IMR-90 (cell line): ENCODE data around the gene PITPNC1. TPM values are rescaled to one million over a fixed set of nuclear protein-coding genes. Genes with fewer than 3 reads are reported as not detected.

Experiments
- ATAC-seq: fragments of 200-7000 bp; cut with Tn5 transposase; 2 replicates; pipeline ENCODE4 v1.9.1; 2020; ENCODE audit warnings: low read depth, mild to moderate bottlenecking, moderate library complexity
- BruUV-seq: library from RNA; stranded (reverse); fragments of 400-500 nt; replicated peaks from 2 replicates; lab custom pipeline; 2021; lab: Mats Ljungman, UMichigan
- CTCF ChIA-PET: fragments of 300-600 bp; formaldehyde crosslinking; extraction: SDS; loops from one replicate; lab custom pipeline; 2021; ENCODE audit warnings: antibody characterized with exemption; lab: Yijun Ruan, JAX
- POLR2A ChIA-PET: fragments of 300-600 bp; sonication (Branson Sonifier 250); formaldehyde crosslinking; loops from one replicate; lab custom pipeline; 2022; ENCODE audit warnings: antibody characterized with exemption; ENCODE audit not compliant: unreplicated experiment; lab: Charles Lee
- DNase-seq: peaks from one replicate; pipeline ENCODE4 v3.0.0; 2013
- H2AFZ ChIP-seq: replicated peaks from 2 replicates; pipeline ENCODE3; 2013; ENCODE audit warnings: low read length, mild to moderate bottlenecking; ENCODE audit not compliant: poor library complexity
- H2AK5ac ChIP-seq: 2 replicates; pipeline ENCODE4 v1.6.1; 2013; ENCODE audit warnings: low read depth, low read length, inconsistent platforms
- H2AK9ac ChIP-seq: replicated peaks from 2 replicates; pipeline ENCODE3; 2013; ENCODE audit warnings: mild to moderate bottlenecking, low read depth, low read length, moderate library complexity; ENCODE audit not compliant: poor library complexity
- H2BK120ac ChIP-seq: 2 replicates; pipeline ENCODE4 v1.6.1; 2013; ENCODE audit warnings: low read depth, low read length, inconsistent platforms
- H2BK15ac ChIP-seq: 3 replicates; pipeline ENCODE4 v1.6.1; 2013; ENCODE audit warnings: low read depth, low read length, inconsistent platforms
- H2BK20ac ChIP-seq: 2 replicates; pipeline ENCODE4 v1.6.1; 2013; ENCODE audit warnings: low read depth, mild to moderate bottlenecking, inconsistent platforms, low read length, moderate library complexity
- H2BK5ac ChIP-seq: 2 replicates; pipeline ENCODE4 v1.6.1; 2013; ENCODE audit warnings: mild to moderate bottlenecking, low read depth, low read length, inconsistent platforms; ENCODE audit not compliant: poor library complexity, severe bottlenecking
- H3K14ac ChIP-seq: replicated peaks from 2 replicates; pipeline ENCODE4 v1.6.1; 2013; ENCODE audit warnings: low read depth, low read length, inconsistent platforms
- H3K18ac ChIP-seq: 2 replicates; pipeline ENCODE4 v1.6.1; 2013; ENCODE audit warnings: low read depth, low read length, control low read depth
- H3K23ac ChIP-seq: 2 replicates; pipeline ENCODE4 v1.6.1; 2013; ENCODE audit warnings: low read depth, low read length, inconsistent platforms
- H3K27ac ChIP-seq: 2 replicates; pipeline ENCODE4 v1.5.1; 2013; ENCODE audit warnings: mild to moderate bottlenecking, control low read depth, low read length; ENCODE audit not compliant: insufficient read depth
- H3K27me3 ChIP-seq: 2 replicates; pipeline ENCODE4 v1.6.1; 2013; ENCODE audit warnings: low read length; ENCODE audit not compliant: control insufficient read depth, insufficient read depth
- H3K36me3 ChIP-seq: 2 replicates; pipeline ENCODE4 v1.6.1; 2013; ENCODE audit warnings: low read length, mixed read lengths; ENCODE audit not compliant: control insufficient read depth, insufficient read depth
- H3K4ac ChIP-seq: 2 replicates; pipeline ENCODE4 v1.6.1; 2013; ENCODE audit warnings: low read depth, low read length, inconsistent platforms
- H3K4me1 ChIP-seq: 2 replicates; pipeline ENCODE4 v1.6.1; 2013; ENCODE audit warnings: low read length, mixed read lengths; ENCODE audit not compliant: control insufficient read depth, insufficient read depth
- H3K4me2 ChIP-seq: 2 replicates; pipeline ENCODE4 v1.6.1; 2013; ENCODE audit warnings: low read depth, mild to moderate bottlenecking, control low read depth, low read length, moderate library complexity
- H3K4me3 ChIP-seq: 2 replicates; pipeline ENCODE4 v1.5.1; 2013; ENCODE audit warnings: low read depth, mild to moderate bottlenecking, control low read depth, low read length, moderate library complexity; ENCODE audit not compliant: insufficient read depth
- H3K56ac ChIP-seq: 2 replicates; pipeline ENCODE4 v1.6.1; 2013; ENCODE audit warnings: low read length, inconsistent platforms; ENCODE audit not compliant: insufficient read depth; ENCODE audit errors: extremely low read depth
- H3K79me1 ChIP-seq, 2 experiments: 2 replicates each; pipeline ENCODE4 v1.6.1; 2013; ENCODE audit warnings: low read length in 2 of 2, inconsistent platforms in 1 of 2, low read depth in 1 of 2
- H3K9ac ChIP-seq: 2 replicates; pipeline ENCODE4 v1.6.1; 2013; ENCODE audit warnings: low read depth, low read length, control low read depth
- H3K9me1 ChIP-seq: 2 replicates; pipeline ENCODE4 v1.6.1; 2013; ENCODE audit warnings: low read length, inconsistent platforms; ENCODE audit not compliant: insufficient read depth
- H3K9me3 ChIP-seq: 2 replicates; pipeline ENCODE4 v1.6.1; 2013; ENCODE audit warnings: low read length; ENCODE audit not compliant: control insufficient read depth, insufficient read depth
- H4K20me1 ChIP-seq: 2 replicates; pipeline ENCODE4 v1.6.1; 2013; ENCODE audit warnings: low read length, inconsistent platforms; ENCODE audit not compliant: insufficient read depth
- H4K5ac ChIP-seq: 2 replicates; pipeline ENCODE4 v1.6.1; 2013; ENCODE audit warnings: mild to moderate bottlenecking, low read depth, low read length, control low read depth
- H4K8ac ChIP-seq, 2 experiments: 2 replicates each; pipeline ENCODE4 v1.6.1; 2013; ENCODE audit warnings: low read depth in 2 of 2, low read length in 2 of 2, control low read depth in 1 of 2, inconsistent platforms in 1 of 2
- H4K91ac ChIP-seq: 2 replicates; pipeline ENCODE4 v1.6.1; 2013; ENCODE audit warnings: low read depth, low read length, inconsistent platforms; ENCODE audit not compliant: insufficient read depth
- BHLHE40 ChIP-seq: fragments of 150-350 bp; IDR thresholded peaks from 2 replicates; pipeline ENCODE4 v1.6.1; 2016; ENCODE audit warnings: mild to moderate bottlenecking, low read depth, low read length
- CHD1 ChIP-seq: IDR thresholded peaks from 2 replicates; pipeline ENCODE4 v1.6.1; 2012; ENCODE audit warnings: low read depth, low read length, improper control_type of control experiment
- CTCF ChIP-seq: conservative IDR thresholded peaks from 2 replicates; pipeline ENCODE4 v1.5.1; 2012; ENCODE audit warnings: mild to moderate bottlenecking, low read depth, low read length, improper control_type of control experiment
- ELK1 ChIP-seq: fragments of 150-350 bp; IDR thresholded peaks from 2 replicates; pipeline ENCODE4 v1.6.1; 2016; ENCODE audit warnings: low read depth, mild to moderate bottlenecking, low read length, moderate library complexity, borderline replicate concordance
- MAFK ChIP-seq: IDR thresholded peaks from 2 replicates; pipeline ENCODE4 v1.6.1; 2012; ENCODE audit warnings: low read depth, low read length, improper control_type of control experiment
- MXI1 ChIP-seq: IDR thresholded peaks from 2 replicates; pipeline ENCODE4 v1.6.1; 2012; ENCODE audit warnings: low read depth, mild to moderate bottlenecking, low read length, moderate library complexity, borderline replicate concordance
- NFE2L2 ChIP-seq: fragments of 150-350 bp; IDR thresholded peaks from 2 replicates; pipeline ENCODE4 v1.6.1; 2016; ENCODE audit warnings: low read depth, mild to moderate bottlenecking, low read length
- RAD21 ChIP-seq: IDR thresholded peaks from 2 replicates; pipeline ENCODE4 v1.6.1; 2012; ENCODE audit warnings: low read length, improper control_type of control experiment
- USF2 ChIP-seq: fragments of 150-350 bp; IDR thresholded peaks from 2 replicates; pipeline ENCODE4 v1.6.1; 2017; ENCODE audit warnings: mild to moderate bottlenecking, antibody characterized with exemption, low read length, low read depth
- WGBS, 2 experiments: methylation state at CpG; one replicate each; pipeline versions ENCODE4 v1.1.5 to v1.1.7; 2013; ENCODE audit warnings: missing lambda C conversion rate in 2 of 2; ENCODE audit not compliant: insufficient read length in 1 of 2; ENCODE audit errors: extremely low coverage in 2 of 2; 5-methylcytosine and 5-hydroxymethylcytosine counted together
- dilution Hi-C: fragments of 300-500 bp; cut with HindIII; formaldehyde crosslinking; loops from one replicate; pipeline ENCODE4 v1.14.3; 2018; ENCODE audit warnings: low sequenced_read_pairs; ENCODE audit not compliant: unreplicated experiment
- in situ Hi-C: fragments of 300-500 bp; cut with MboI; formaldehyde crosslinking; loops from 3 replicates; pipeline ENCODE4 v1.14.3; 2019; ENCODE audit warnings: low sequenced_read_pairs, inconsistent platforms, mixed read lengths
- intact Hi-C: fragments of 100-400 bp; cut with micrococcal nuclease; formaldehyde crosslinking; loops from 2 replicates; pipeline ENCODE4 v1.10.0; 2022
- polyA plus RNA-seq, 3 experiments: library from polyadenylated mRNA; depleted of rRNA; stranded (reverse); fragments of >200 nt; gene quantifications; 2 replicates each; pipeline ENCODE4 v1.2.3, GENCODE V29; 2012; ENCODE audit warnings: low replicate concordance in 1 of 3
- total RNA-seq: library from RNA; depleted of rRNA; stranded (reverse); fragments of >200 nt; gene quantifications from 2 replicates; pipeline ENCODE4 v1.2.3, GENCODE V29; 2012

Gene PITPNC1
- total and polyA plus RNA-seq, 2 of the 4 experiments (the other 2 are of a cell fraction) = 4.1 TPM

- TF ChIP-seq CHD1 = no peak
- TF ChIP-seq RAD21 = no peak
Measured at GRCh38 chr17:67449845-67450755, 73.0 kb downstream of the PITPNC1 start (continued).

- no peak overlapping the region for H3K56ac ChIP-seq
- no peak overlapping the region for H4K8ac ChIP-seq
- H3K79me1 ChIP-seq = peaks cover 9 to 18% of the 10 kb centered on the region in 2 experiments
- H3K9me3 ChIP-seq = peaks cover 2% of the 10 kb centered on the region
- H3K9me1 ChIP-seq = no peaks in the 10 kb centered on the region
- peaks cover 2% of the 10 kb centered on the region; the same call in 1 of the 2 replicates for H3K36me3 ChIP-seq
- ATAC-seq = no peak
- no peak overlapping the region for H2BK15ac ChIP-seq
- intact Hi-C loops = no loop called here
- H2AK5ac ChIP-seq = no peak overlapping the region
- no peak for DNase-seq
- no TSS peak for BruUV-seq
- no peak overlapping the region for H2AFZ ChIP-seq
- dilution Hi-C loops = no loop called here
- no peaks in the 10 kb centered on the region for H3K27me3 ChIP-seq
- no peak overlapping the region for H3K23ac ChIP-seq
- no peak overlapping the region for H2BK5ac ChIP-seq
- H2BK120ac ChIP-seq = no peak overlapping the region
- POLR2A ChIA-PET = no interaction called here
- H2AK9ac ChIP-seq = no peak overlapping the region
- WGBS, 2 experiments = no CpG with 5 or more reads among the region's 10 CpGs
- no peak overlapping the region for H3K27ac ChIP-seq
- in situ Hi-C loops = no loop called here
- no peak overlapping the region for H4K5ac ChIP-seq
- H3K9ac ChIP-seq = no peak overlapping the region
- CTCF ChIA-PET = interaction anchor here (1.6 kb wide), 1 partner anchor 34 kb away, joined by 4 read pairs; no protein-coding TSS in a partner anchor
- TF ChIP-seq BHLHE40 (no peak), ELK1 (no peak), MAFK (no peak), CTCF (no peak), USF2 (no peak), NFE2L2 (no peak), MXI1 (no peak), CHD1 (no peak)
- H2BK20ac ChIP-seq = no peak overlapping the region
- H4K20me1 ChIP-seq = no peaks in the 10 kb centered on the region
- H3K18ac ChIP-seq = no peak overlapping the region
- H3K4ac ChIP-seq = no peak overlapping the region
- no peak overlapping the region for H3K4me3 ChIP-seq
- H3K4me1 ChIP-seq = no peaks in the 10 kb centered on the region
- H3K14ac ChIP-seq = no peak overlapping the region
- no peak overlapping the region for H3K4me2 ChIP-seq
- H4K91ac ChIP-seq = no peak overlapping the region
Measured at GRCh38 chr17:67452681-67453554, 75.8 kb downstream of the PITPNC1 start.
